HG03097 (cell line): ENCODE results near the gene TNC.

ENCODE experiments used
- ATAC-seq: cut with Tn5 transposase; IDR thresholded peaks from one replicate; pipeline ENCODE4 v1.9.1; 2021; ENCODE audit not compliant: unreplicated experiment, low FRiP score

The TNC gene

DNA sequence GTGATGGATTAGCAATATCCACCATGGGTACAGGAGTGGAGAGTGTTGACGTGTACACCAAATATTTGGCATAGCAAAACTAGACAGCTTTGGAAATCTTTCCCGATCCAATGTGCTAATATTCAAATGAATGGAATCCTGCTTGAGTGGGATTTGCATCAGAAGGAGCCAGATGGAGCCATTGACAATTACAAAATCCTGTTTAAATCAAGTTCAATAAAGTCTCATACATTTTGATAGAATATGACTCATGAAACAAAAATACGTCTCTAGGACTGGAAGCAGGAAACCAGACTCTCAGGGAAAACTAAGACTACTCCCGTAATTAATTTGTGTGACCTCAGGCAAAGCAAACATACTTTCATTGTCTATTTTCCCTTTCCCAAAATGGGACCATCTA, 13.0 kb downstream of the TNC start:
- ATAC-seq: no peak

DNA sequence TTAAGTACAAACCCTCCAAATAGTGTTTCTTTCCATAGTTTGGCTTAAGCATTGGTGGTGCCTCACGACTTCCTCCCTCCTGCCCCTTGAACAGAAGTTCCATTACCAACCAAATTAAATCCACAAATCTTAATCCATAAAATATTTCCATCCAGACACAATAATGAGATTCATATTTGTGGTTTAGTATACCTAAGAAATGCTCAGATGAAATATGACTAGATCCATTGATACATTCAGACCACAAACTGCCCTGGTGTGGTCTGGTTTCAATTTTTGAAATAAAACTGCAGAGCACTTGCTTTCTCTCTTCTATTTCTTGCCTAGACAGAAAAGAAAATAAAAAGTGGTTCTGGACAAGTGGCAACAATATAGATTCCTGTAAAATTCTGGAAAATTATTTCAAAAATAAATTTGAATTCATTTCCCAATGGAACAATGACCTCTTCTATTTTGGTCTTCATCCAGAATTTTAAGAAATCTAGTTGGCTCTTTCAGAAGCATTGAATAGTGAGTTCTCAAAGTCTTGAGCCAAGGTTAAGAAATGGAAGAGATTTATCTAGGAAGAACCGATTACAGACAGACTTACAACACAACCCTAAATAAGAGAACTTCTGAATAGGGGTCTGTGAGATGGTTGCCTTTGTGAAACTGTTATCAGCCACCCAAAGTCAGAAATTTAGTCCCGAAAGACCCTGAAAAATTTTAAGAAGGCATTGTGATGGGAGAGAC, 14.0 kb downstream of the TNC start:
- no peak for ATAC-seq

DNA sequence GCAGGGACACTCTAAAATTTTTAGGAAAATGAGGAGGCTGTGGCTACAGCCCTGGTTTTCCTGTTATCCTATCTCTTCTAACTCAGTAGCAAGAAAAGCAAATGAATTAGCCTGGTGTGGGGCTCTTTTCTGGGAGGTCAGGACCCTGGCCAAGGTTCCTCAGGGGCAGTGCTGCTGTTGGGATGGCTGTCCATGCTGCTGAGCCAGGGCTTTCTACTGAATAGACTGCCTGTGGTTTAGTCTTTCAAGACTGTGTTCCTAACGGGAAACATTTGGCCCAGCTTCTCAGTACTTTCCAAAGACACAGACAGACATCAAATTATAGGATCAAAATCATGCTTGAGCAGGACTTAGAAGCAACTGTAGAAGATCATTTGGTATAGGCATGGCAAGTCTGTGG, 18.1 kb downstream of the TNC start:
- ATAC-seq: no peak

DNA sequence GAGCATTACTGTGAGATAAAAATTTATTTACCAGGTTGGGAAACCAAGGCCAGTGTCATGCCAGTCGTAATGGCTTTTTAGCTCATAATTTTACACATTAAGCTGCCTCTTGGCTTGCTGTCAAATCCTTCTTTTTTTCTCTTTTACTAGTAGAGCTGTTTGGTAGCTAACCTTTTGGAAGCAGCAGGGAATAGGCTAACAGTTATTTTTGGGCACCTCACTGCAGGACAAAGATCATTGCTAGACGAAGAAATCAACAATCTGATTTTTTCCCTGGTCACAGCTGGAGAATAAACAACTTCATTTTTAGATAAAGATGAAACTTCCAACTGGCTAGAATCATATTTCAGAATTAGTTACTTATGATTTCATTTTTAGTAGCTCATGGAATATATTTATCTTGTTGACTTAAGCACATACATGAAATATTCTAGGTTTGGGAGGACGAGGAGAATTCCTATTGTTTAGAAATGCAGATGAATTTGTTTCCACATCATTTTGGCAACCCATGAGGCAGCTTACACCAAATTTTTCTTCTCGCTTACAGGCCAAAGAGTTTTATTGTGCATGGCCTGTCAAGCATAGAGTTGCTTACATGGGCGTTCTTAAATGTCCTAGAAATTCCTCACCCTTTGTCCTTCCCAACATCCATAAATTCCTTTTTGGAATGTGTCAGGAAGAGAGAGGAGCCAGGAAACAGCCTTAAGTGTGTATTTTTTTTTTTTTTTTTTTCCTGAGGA, 19.6 kb downstream of the TNC start:
- no peak for ATAC-seq

DNA sequence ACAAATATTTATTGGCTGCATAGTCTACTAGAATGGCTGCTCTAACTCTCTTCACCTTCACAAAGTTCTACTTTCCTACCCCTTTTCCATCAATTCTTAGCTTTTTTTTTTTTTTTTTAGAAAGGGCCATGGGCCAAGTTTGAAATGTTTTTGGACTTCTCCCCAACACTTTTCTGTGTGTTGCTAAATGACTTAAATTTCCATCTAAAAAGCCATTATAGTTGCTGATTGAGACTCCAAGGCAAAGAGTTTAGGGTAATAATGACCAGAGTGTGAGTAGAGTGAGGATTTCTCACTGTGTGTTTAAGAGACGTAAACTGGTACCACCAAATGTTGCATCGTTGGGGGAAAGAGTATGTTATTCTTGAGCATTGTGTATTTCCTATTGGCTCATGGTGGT, 24.4 kb downstream of the TNC start:
- no peak for ATAC-seq

DNA sequence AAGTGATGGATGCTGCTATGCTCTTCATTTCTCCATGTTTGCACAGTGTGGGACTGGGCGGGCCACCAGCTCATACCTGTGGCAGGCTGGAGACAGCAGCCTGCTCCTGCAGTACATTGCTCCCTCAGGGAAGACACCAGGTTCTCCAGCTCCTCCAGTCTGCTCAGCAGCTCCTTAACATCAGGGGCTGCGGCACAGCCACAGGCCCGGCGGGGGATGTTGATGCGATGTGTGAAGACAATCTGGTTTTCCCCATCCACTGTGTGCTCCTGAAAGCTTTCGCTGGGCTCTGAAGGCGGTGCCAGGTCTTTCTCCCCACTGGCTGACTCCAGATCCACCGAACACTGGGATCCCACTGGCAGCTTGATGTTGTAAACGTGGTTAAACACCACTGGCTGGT, 27.5 kb downstream of the TNC start:
- no peak for ATAC-seq

GRCh38 chr9:115088860-115089259, 29.1 kb downstream of the TNC start:
- ATAC-seq: no peak

DNA sequence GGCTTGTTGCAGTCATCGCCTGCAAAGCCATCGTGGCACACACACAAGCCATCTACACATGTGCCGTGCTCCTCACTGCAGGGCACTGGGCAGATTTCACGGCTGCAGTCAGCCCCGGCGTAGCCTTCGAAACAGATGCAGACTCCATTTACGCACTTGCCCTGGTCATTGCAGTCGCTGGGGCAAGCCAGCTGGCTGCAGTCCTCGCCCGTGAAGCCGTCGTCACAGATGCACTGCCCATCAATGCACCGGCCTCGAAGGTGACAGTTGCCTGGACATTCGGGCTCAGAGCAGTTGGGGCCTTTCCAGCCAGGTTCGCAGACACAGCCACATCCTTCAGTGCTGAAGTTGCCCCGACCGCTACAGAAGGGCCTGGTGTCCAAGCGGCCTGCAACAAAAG, 31.1 kb downstream of the TNC start:
- no peak for ATAC-seq

DNA sequence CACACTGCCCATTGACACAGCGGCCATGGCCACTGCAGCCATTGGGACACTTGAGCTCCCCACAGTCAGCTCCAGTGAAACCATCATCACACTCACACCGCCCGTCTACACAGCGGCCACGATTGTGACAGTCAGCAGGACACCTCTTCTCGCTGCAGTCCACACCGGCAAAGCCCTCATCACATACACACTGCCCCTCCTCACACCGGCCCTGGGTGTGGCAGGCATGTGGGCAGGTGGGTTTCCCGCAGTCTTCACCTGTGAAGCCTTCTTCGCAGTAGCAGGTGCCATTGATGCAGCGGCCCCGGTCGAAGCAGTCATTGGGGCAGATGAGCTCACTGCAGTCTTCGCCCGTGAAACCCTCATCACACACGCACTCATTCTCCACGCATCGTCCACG, 31.5 kb downstream of the TNC start:
- ATAC-seq: no peak

DNA sequence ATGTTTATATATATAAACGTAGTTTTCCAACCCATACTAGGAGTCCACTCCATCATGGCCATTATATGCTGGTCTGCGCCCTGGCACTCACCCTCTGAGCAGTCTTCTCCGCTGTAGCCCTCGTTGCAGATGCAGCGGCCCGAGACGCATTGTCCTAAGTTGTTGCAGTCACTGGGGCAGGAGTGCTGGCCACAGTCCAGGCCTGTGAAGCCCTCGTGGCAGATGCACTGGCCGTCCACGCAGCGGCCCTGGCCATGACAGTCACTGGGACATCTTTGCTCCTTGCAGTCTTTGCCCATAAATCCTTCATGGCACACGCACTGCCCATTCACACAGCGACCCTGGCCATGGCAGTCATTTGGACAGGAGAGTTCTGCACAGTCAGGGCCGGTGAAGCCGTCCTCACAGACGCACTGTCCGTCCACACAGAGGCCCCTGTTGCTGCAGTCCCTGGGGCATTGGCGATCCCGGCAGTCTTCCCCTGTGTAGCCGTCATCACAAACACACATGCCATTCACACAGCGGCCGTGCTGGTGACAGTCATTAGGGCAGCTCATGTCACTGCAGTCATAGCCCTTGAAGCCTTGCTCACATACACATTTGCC, 32.1 kb downstream of the TNC start:
- ATAC-seq: no peak

DNA sequence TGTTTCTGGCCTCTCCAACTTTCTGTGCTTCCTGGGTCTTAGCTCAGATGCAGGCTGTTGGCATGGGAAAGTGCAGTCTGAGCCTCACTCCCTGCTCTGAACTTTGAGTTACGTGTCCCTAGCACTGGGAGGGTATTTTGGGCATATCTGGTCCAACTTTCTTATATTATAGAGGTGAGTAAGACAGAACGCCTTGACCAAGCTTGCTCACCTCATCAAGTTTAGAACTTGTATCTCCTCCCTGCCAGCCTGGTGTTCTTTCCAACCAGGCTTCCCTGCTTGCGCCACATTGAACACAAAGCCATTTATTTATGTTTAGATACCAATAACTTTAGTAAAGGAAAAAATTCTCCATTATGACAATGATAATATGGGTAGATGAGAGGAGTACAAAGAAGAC, 33.2 kb downstream of the TNC start:
- no peak for ATAC-seq

DNA sequence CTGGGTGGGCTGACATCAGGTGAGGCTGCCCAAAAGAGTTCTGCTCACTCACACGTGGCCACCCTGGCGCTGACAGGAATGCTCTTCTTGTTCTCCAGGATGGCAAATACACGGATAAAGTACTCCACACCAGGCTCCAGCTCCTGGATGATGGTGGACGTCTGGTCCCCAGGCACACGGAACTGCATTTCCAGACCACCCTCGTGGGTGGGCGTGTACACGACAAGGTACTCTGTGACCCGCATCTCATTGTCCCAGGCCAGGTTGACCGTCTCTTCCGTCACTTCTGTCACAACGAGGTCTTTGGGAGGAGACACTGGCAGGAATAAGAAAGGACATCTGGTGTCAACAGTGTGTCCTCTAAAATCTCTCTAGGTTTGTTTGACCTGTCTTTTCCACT, 33.8 kb downstream of the TNC start:
- ATAC-seq: no peak

DNA sequence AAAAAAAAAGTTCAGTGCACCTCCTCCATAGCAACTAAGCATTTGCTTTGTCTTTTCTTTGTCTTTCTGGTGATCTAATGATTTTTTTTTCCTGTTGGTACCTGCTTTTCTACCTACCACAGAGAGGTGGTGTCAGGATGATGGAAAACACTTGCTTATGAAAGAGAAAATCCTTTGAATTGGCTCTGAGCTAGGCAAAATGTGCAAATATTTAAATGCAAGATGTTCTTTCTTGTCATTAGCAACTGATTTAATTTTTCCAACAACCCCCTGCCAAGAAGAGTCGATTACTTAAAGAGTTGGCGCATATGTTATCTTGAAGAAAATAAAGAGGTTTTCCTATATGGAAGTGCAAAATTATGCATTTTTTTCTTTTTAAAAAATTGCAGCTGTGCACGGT, 37.7 kb downstream of the TNC start:
- ATAC-seq: no peak

DNA sequence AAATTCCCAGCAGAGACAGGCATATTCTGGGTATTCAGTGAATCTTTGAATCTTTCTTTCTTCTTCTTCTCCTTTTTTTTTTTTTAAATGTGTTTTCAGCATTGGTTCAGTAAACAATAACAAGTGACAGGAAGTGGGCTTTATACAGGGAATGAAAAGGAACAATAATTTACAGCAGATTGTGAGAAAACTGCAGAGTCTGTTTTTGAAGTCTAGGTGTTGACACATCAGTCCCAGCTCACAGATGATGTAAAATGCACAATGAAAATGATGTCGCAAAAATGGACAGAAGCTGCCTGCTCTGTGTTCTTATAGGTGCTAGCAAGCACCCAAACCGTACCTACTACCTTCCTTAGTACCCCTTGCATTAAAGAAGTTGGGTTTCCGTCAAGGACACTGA, 38.8 kb downstream of the TNC start:
- ATAC-seq: no peak

DNA sequence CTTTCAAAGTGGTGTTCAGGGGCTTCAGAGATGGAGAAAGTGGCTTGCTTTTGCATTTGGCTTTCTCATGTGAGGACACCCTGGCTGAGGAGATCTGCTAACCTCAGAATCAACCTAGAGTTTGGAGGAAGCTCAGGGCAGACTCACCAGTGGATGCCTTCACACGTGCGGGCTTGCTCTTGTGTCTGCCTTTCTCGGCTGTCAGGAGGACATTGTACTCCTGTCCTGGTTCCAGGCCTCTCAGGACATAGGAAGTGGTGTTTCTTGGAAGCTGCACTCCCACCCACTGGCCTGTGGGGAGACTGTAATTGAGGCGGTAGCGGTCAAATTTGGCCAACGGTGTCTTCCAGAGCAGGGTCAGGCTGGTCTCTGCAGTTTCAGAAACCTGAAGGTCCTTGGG, 44.5 kb downstream of the TNC start:
- ATAC-seq: no peak

DNA sequence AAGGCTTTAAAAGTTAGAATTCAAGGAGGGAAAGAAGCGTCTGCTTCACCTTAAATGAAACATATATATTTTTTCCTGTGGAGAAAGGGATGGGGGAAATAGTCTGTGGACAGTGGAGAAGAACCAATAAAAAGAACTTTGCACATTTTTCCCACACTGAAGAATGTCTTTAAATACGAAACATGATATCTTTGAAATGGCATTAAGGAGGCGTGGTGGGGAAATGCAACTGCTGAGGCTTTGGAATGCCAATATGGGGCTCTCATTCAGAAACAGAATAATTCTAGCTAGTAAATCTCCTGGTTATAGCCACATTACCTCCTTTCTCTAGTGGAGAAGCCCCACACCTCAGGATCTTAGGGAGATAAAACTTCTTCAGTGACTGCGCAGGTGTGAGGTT, 46.8 kb downstream of the TNC start:
- no peak for ATAC-seq

DNA sequence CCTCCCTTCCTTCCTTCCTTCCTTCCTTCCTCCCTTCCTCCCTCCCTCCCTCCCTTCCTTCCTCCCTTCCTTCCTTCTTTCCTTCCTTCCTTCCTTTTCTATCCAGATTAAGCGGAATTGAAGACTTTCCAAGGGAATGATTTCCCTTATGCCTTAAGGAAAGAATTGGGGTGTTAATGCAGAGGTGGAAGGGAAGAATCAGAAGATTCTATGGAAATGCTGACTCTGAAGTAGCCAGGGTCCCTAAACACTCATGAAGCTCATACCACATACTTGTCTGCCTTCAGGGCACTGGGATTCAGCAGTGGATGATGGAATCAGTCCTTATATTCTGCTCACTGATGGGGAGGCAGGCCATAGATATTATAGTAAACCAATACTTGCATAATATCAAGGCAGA, 48.2 kb downstream of the TNC start:
- ATAC-seq: no peak

DNA sequence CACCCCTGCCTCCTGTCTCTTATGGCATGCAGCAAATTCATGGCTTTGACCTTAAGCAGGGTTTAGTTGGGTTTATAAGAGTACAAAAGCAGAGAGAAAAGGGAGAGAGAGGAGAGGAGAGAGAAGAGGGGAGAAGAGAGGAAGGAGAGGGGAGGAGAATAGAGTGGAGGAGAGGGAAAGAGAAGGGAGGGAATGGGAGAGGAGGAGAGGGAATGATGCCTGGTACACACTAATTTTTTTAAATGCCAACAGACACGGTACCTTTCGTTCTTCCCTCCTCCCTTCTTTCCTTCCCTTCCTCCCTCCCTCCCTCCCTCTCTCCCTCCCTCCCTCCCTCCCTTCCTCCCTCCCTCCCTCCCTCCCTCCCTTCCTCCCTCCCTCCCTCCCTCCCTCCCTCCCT, 48.7 kb downstream of the TNC start:
- ATAC-seq: no peak

- ATAC-seq: no peak
These were observed 49.9 kb downstream of the TNC start for GRCh38 chr9:115068031-115068430.

- ATAC-seq: no peak
These were observed 54.7 kb downstream of the TNC start for GRCh38 chr9:115063058-115063845.

GRCh38 chr9:115058684-115059315, 59.2 kb downstream of the TNC start:
- no peak for ATAC-seq
